Lower lobe of right lung (tissue), 2 donors: Measurements from ENCODE around the gene ANKS6. TPM values are rescaled to one million over a fixed set of nuclear protein-coding genes. Genes with fewer than 3 reads are reported as not detected.
"Not testable (repeated sequence)": the region's sequence is repeated elsewhere in the genome, so short reads cannot be mapped to it uniquely, and the experiment has no call there.

Experiments
- ATAC-seq, 2 donors: fragments of 200-7000 bp; cut with Tn5 transposase; one replicate each; pipeline ENCODE4 v1.9.1; 2020 to 2022; ENCODE audit warnings: mild to moderate bottlenecking in 2 of 2, moderate library complexity in 2 of 2
- DNase-seq: peaks from one replicate; pipeline ENCODE4 v3.0.0-alpha.2; 2020
- H3K27ac ChIP-seq: fragments of 200-600 bp; one replicate; pipeline ENCODE4 v1.8.0; 2022
- H3K27me3 ChIP-seq: fragments of 200-600 bp; one replicate; pipeline ENCODE4 v1.8.0; 2022; ENCODE audit warnings: low read depth
- H3K36me3 ChIP-seq: fragments of 200-600 bp; one replicate; pipeline ENCODE4 v1.8.0; 2022; ENCODE audit warnings: mild to moderate bottlenecking
- H3K4me1 ChIP-seq: fragments of 200-600 bp; one replicate; pipeline ENCODE4 v1.8.0; 2022
- H3K4me3 ChIP-seq: fragments of 200-600 bp; one replicate; pipeline ENCODE4 v1.8.0; 2022; ENCODE audit warnings: mild to moderate bottlenecking
- H3K9me3 ChIP-seq: fragments of 200-600 bp; one replicate; pipeline ENCODE4 v1.8.0; 2022
- intact Hi-C: fragments of 100-400 bp; cut with DNase I; formaldehyde crosslinking; loops from one replicate; pipeline ENCODE4 v1.11.0; 2022
- total RNA-seq: library from RNA; stranded (reverse); fragmentation: NEBNext Ultra II Directional; extraction: Animal tissue kit (Norgen Biotek cat#: 25700); gene quantifications from one replicate; pipeline ENCODE4 v1.2.1, GENCODE V29; 2021
- TF ChIP-seq, protein P1 (sequence below): fragments of 200-600 bp; IDR thresholded peaks from one replicate; pipeline ENCODE4 v1.8.0; 2022; ENCODE audit warnings: antibody characterized with exemption, mild to moderate bottlenecking
- donor health status: DM: no; HTN: yes; CAD: no; lungs with severe emphysema.

ANKS6 gene
- total RNA-seq, 1 donor from 2014 or later = 16.5 TPM

DNA sequence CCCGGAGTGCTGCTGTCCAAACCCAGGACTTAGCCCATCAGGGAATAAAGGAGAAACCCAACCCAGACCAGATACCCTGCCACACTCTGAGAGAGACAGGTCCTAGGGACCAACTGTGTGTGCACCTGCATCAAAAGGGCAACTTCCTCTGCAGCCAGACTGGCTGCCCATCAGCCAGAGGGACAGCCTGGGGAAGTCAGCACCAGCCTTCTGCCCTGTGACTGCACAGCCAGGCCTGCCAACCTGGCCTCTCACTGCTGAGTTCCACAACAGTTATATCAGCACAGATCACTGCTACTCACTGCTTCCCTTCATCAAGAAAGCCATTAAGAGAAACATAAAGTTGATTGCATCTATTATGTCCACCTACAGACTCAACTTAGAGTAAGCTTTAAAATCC, 105.7 kb downstream of the ANKS6 start:
- H3K27ac ChIP-seq = no peak overlapping the region
- no peak for ATAC-seq
- no peaks in the 10 kb centered on the region for H3K4me1 ChIP-seq
- TF ChIP-seq, protein P1, sequence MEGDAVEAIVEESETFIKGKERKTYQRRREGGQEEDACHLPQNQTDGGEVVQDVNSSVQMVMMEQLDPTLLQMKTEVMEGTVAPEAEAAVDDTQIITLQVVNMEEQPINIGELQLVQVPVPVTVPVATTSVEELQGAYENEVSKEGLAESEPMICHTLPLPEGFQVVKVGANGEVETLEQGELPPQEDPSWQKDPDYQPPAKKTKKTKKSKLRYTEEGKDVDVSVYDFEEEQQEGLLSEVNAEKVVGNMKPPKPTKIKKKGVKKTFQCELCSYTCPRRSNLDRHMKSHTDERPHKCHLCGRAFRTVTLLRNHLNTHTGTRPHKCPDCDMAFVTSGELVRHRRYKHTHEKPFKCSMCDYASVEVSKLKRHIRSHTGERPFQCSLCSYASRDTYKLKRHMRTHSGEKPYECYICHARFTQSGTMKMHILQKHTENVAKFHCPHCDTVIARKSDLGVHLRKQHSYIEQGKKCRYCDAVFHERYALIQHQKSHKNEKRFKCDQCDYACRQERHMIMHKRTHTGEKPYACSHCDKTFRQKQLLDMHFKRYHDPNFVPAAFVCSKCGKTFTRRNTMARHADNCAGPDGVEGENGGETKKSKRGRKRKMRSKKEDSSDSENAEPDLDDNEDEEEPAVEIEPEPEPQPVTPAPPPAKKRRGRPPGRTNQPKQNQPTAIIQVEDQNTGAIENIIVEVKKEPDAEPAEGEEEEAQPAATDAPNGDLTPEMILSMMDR = no peak
- intact Hi-C loops = no loop called here
- no peaks in the 10 kb centered on the region for H3K9me3 ChIP-seq
- no peaks in the 10 kb centered on the region for H3K36me3 ChIP-seq
- peaks cover 5% of the 10 kb centered on the region for H3K27me3 ChIP-seq
- H3K4me3 ChIP-seq = no peak overlapping the region
- DNase-seq = no peak

GRCh38 chr9:98688710-98689495, 107.5 kb downstream of the ANKS6 start:
- ATAC-seq (no peak), DNase-seq (no peak)
- H3K9me3 ChIP-seq = no peaks in the 10 kb centered on the region
- H3K27me3 ChIP-seq = no peaks in the 10 kb centered on the region
- H3K36me3 ChIP-seq = no peaks in the 10 kb centered on the region
- H3K27ac ChIP-seq = no peak overlapping the region
- TF ChIP-seq, protein P1 = no peak
- no peak overlapping the region for H3K4me3 ChIP-seq
- H3K4me1 ChIP-seq = no peaks in the 10 kb centered on the region
- intact Hi-C loops = no loop called here

DNA sequence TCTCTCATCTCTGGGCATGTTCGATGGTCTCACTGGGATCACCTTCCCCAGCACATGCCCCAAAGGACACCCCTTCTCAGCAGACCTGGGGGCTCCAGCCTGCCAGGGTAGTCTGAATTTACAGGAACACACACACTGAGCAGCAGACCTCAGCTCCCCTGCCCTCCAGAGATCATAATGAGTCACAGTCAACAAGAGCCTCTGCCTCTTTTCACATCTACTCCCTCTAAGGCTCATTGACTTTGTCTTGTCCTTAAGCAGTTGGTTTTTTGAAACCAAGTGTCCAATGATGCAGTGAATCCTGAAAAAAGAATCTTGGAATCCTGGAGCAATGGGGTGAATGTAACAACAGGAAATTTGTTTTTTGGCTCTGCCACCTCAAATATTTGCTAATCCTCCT, 108.4 kb downstream of the ANKS6 start:
- DNase-seq = no peak
- H3K27me3 ChIP-seq = no peaks in the 10 kb centered on the region
- TF ChIP-seq, protein P1 = no peak
- intact Hi-C loops = no loop called here
- H3K4me3 ChIP-seq = no peak overlapping the region
- ATAC-seq = no peak
- no peaks in the 10 kb centered on the region for H3K9me3 ChIP-seq
- H3K4me1 ChIP-seq = no peaks in the 10 kb centered on the region
- no peak overlapping the region for H3K27ac ChIP-seq
- H3K36me3 ChIP-seq = no peaks in the 10 kb centered on the region

GRCh38 chr9:98686961-98687855, 109.1 kb downstream of the ANKS6 start:
- TF ChIP-seq, protein P1 = no peak
- intact Hi-C loops = no loop called here
- no peak for DNase-seq
- no peak for ATAC-seq
- Histone ChIP-seq H3K4me1 (no peaks in the 10 kb centered on the region), H3K27me3 (no peaks in the 10 kb centered on the region), H3K9me3 (no peaks in the 10 kb centered on the region), H3K36me3 (no peaks in the 10 kb centered on the region), H3K27ac (no peak overlapping the region), H3K4me3 (no peak overlapping the region)

- DNase-seq, H3K4me3 ChIP-seq, H3K27me3 ChIP-seq, H3K36me3 ChIP-seq, H3K4me1 ChIP-seq, intact Hi-C loops, H3K27ac ChIP-seq, ATAC-seq, H3K9me3 ChIP-seq: not testable (repeated sequence)
These were observed 111.5 kb downstream of the ANKS6 start for GRCh38 chr9:98684816-98685215.

Other genes starting within 250 kb of the ANKS6 start
- 0.24 TPM for gene GABBR2, start 87.6 kb downstream of the ANKS6 start, total RNA-seq
- 23.2 TPM for gene GALNT12, start 11.1 kb upstream of the ANKS6 start, total RNA-seq
- gene COL15A1, start 147.4 kb upstream of the ANKS6 start, total RNA-seq = 8.0 TPM